HG02623 (cell line): ENCODE data around the gene NOTCH4.
A peak's percentile ranks its signal among the peaks of the same experiment; 100 is the strongest.
"Not testable (repeated sequence)": the region's sequence is repeated elsewhere in the genome, so short reads cannot be mapped to it uniquely, and the experiment has no call there.

Source experiments
- ATAC-seq: cut with Tn5 transposase; IDR thresholded peaks from one replicate; pipeline ENCODE4 v1.9.1; 2021; ENCODE audit warnings: moderate library complexity; ENCODE audit not compliant: unreplicated experiment

NOTCH4 gene

GRCh38 chr6:32194825-32195651, 28.8 kb downstream of the NOTCH4 start:
- no peak for ATAC-seq

DNA sequence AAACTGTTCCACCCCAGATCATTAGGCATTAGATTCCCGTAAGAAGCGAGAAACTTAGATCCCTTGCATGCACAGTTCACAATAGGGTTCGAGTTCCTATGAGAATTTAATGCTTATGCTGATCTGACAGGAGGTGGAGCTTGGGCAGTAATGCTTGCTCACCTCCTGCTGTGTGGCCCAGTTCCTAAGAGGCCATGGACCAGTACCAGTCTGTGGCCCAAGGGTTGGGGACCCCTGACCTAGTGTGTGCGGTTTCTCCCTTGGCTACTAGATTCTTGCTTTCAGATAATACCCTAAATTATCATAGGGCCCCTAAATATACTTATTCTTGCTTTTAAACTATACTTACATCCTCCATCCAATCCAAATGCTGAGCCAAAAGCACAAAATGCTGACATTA, 29.5 kb downstream of the NOTCH4 start:
- no peak for ATAC-seq

- ATAC-seq, result not testable (repeated sequence)
Observed at GRCh38 chr6:32193096-32193495, 30.8 kb downstream of the NOTCH4 start.

GRCh38 chr6:32192608-32193039, 31.2 kb downstream of the NOTCH4 start, which contains the start of gene GPSM3:
GPSM3 (minus strand) TSS chr6:32192643; CDS start chr6:32192513, 130 bp downstream.
- no peak for ATAC-seq

DNA sequence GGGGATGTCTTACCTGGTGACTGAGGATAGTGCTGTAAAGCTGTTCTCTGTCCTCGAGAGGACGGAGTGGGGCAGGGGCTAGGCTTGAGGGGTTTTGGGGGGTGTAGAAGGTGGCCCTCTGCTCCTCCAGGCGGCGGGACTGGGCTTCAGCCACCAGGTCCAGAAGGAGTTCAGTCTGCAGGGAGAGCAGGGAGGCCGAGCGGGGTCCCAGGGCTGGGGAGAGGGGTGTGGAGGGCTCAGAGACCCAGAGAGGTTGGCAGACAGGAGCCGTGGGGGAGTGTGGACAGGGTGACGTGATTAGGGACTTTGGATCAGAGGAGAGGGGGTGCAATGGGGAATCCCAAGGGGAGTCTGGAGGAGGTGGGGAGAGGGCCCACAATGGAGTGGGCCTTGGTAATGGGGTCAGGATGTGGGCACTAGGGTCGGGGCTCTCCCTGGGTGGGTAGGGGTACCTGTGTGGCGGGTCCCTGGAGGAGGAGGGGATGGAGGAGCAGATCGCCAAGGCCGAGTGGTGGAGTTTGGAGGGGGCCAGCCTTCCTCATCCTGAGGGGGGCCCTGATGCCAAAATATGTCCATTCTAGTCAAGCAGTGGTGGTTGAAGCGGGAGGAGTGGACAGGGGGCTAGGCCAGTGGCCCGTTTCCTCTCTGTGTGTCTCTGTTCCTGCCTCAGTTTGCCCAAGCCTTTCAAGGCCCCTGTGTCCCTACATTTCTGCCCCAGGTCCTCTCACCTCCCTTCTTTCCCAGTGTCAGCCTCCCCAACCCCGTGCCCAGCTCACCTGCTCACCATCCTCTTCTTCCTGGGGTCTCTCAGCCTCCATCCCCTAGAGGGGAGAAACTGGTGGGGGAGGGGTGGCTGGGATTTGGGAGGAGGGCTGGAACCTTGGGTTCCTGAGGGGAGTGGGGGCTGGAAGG, 31.9 kb downstream of the NOTCH4 start:
- no peak for ATAC-seq

- no peak for ATAC-seq
Observed at GRCh38 chr6:32190911-32191677, 32.8 kb downstream of the NOTCH4 start.

DNA sequence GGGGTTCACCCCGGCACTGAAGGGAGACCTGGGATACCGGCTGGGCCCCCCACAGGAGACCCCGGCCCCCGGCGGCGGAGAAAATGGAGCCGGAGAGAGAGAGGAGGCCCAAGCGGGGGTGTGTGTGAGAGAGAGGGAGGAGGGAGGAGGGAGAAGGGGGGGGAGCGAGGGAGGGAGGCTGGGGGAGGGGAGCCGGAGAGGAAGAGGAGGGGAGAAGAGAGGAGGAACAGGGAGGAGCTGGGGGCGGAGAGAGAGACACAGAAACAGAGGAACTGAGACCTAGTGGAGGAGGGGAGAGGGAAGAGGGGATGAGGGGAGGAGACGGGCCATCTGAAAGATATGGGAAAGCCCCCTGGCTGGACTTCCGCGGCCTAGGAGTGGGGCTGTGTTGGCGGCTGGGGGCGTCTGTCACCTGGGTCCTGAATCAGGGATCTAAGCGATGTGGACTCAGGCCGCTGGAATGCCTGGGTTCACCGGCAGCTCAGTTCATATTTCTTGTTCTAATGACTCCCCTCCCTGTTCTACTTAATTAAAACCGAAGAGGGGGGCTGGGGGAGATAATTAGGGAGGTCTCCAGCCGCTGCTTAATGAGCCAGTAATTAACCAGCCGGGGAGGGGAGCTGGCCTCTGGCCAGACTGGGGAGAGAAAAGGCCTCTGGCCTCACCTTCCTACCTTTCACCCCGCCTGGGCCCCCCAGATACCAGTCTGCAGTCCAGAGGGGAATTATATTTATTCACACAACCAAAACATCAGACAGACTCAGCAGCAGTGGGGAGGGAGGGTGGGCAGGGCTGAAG, 33.6 kb downstream of the NOTCH4 start, which contains the start of gene PBX2:
TSS of gene PBX2 (minus strand) at position 149 of the 798 bp plus-strand sequence. CDS start 287 bp downstream, outside the sequence.
- peak; percentile 60 for ATAC-seq

GRCh38 chr6:32189742-32190053, 34.2 kb downstream of the NOTCH4 start:
- no peak for ATAC-seq

DNA sequence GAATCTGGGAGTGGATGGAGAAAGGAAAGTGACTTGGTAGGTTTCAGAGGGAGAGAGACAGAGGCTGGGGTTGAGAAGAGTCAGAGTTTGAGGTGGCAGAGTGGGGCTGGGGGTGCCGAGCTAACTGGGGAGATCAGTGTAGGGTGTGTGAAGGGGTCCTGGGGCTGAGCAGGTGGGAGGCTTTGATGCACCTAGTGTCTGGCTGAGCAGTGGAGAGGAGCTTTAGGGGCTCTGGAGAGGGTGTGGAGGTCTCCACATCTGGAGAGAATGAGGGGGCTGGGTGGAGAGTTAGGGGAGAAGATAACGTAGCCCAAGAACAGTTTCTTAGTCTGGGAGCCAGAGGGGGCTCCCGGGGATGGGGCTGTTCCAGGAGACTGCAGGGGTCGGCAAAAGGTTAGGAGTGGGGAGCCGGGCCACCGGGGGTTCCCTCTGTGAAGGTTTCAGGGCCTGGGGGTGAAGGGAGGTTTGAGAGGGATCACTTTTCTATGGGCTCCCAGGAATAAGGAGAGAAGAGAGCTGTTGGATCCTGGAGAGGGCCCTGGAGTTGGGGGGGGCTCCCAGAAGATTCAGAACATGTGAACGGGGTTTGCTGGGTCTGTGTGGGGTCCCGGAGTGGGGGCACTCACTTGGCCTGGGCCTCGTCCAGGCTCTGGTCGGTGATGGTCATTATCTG, 34.7 kb downstream of the NOTCH4 start:
- ATAC-seq, result no peak

DNA sequence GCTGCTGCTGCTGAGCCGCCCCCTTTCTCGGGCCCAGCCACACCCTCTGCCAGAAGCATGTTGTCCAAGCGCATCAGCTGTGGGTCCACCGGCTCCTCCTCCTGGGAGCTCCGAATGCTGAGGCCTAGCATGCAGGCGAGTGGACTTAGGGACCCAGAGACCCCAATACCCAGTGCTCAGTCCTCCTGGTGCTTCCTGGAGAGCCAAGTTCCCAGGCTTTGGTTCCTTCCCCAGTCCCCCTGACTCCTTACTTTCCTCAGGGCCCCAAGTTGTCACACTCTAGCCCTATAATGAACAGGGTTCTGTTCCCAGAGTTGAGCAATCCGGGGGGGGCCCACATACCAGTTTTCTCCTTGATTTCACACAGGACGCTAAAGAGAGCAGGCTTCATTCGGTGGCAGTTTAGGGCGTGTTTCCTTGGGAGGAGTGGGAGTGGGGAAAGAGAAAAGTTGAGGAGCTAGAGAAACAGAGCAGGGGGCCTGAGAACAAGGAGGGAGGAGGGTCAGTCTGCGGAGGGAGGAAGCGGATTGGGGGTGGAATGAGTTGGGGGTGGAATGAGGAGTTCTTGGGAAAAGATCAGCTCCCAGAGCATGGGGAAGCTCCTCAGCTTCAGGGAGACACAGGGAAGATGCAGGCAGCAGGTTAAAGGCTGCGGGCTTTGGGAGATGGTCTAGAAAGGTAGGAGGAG, 35.3 kb downstream of the NOTCH4 start:
- ATAC-seq, result no peak

- not testable (repeated sequence) for ATAC-seq
Observed at GRCh38 chr6:32187725-32188380, 36.0 kb downstream of the NOTCH4 start.

- no peak for ATAC-seq
Observed at GRCh38 chr6:32187009-32187709, 36.7 kb downstream of the NOTCH4 start.

DNA sequence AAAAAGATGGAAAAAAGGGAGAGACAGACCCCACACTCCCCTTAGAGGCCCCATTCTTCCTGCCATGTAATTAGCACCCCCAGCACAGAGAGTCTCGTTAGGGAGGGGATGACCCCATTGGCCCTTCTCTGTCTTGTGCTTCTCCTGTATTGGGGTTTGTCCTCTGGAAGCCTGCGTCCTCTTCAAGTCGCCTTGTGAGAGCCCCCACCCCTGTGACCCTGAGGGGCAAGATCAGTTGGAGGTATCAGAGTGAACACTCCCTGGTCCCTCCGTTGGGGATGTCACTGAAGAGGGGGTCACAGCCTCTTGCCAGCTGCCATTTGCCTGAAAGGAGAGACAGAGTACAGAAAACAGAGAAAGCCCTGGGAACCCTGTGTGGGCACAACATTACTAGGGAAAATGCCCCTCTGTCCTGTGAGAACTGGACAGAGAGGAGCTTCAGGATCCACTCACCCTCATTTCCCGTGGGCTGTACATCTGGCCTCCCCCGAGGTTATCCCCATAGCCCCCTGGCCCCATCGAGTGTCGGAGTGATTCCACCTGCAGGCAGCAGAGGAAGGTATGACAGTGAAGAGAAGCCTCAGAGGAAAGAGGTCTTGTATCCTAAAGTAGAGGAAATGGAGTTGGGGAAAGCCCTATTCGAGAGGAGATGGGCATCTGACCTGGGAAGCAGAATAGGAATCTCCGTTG, 37.6 kb downstream of the NOTCH4 start:
- not testable (repeated sequence) for ATAC-seq

DNA sequence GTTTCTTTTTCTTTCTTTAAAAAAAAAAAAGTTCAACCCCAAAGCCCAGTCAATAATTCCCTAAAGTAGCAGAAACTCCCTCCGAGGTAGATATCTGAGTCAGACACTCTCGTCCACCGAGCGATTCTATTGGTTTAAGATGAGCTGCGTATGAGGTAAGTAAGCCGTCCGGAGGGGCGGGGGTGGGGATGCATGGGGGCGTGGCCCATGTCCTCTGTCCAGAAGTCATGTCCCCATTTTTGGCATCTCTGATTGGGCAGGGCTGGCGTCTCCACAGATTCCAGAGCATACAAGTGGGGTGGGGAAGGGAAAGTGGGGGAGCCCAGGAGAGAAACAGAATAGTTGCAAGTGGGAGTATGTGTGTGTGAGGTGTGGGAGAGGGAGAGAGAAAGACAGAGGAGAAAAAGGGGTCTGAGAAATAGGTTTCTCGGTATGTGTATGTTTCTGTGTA, 38.2 kb downstream of the NOTCH4 start:
- not testable (repeated sequence) for ATAC-seq

- no peak for ATAC-seq
Observed at GRCh38 chr6:32184084-32184640, 39.7 kb downstream of the NOTCH4 start, which contains the start of gene AGER. AGER (minus strand) TSS chr6:32184253; CDS start chr6:32184222, 31 bp downstream.

GRCh38 chr6:32183483-32184083, 40.3 kb downstream of the NOTCH4 start:
- ATAC-seq, result no peak
